ENCODE measurements around the gene N4BP2L2.

Gene N4BP2L2

GRCh38 chr13:32528358-32528757 lies 10.2 kb downstream of the N4BP2L2 start:
- DNase-seq, result no peak

DNA sequence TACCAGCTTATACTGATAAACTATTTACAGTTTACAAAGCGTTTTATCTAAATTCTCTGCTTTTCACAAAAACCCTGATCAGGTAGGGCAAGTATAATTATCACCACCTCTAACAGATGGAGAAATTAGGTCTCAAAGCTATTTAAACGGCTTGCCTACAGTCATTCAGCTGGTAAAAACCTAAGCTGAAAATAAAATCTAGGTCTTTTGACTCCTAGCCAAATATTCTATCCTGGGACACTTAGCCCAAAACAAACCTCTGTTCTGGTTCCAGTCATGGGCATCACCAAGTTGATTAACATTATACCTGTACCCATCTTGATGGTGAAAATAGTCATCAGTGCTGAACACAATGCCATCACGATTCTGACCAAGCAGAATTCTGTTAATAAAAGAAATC lies 11.4 kb downstream of the N4BP2L2 start:
- no peak for DNase-seq

DNA sequence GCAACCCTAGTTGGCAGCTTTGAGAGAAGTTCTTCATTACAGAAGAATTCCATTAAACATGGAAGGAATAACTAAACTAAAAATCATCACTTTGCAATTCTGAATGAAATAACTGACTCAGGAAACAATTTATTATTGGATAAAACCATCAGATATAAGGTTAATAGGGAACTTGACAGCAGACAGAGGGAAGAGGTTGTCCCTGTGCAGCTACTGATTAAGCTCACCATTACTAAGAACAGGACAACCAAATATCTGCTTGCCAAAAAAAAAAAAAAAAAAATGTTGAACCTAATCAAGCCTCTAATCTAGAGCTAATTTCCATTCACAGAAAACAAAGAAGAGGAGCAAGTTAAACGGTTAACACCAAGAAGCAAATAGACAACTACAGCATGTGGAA lies 12.8 kb downstream of the N4BP2L2 start:
- no peak for DNase-seq

DNA sequence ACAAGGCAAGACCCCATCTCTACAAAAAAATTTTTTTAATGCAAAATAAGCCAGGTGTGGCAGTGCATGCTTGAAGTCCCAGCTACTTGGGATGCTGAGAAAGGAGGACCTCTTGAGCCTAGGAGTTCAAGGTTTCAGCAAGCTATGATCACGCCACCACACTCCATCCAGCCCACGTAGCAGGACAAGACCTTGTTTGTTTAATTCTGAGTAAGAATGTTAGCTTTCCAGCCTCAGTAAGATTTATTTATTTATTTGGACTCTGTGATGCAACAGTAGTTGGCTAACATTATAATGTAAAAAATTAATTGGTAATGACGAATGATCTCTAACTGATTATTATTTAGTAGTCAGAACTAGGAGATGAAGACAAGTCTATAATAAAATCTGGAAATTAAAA lies 23.3 kb downstream of the N4BP2L2 start:
- DNase-seq, result no peak

GRCh38 chr13:32511482-32511881 lies 27.1 kb downstream of the N4BP2L2 start:
- DNase-seq, result no peak

DNA sequence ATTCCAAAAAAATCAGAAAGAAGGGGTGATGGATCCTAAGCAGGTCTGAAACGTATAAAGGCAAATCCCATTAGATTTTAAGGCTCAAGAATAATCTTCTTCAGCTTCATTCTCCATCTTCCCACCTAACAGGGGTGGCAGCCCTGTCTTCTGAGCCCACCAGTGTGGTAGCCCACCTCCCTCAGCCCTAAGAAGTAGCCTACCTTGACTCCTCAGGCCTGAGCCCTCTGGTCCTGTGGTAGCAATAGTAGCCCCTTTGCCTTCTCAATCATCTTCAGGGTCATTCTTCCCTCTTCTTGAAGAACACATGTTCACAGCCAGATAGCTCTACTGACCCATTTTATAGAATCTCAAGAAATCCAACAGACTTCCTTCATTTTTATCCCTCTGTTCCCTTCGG lies 33.7 kb downstream of the N4BP2L2 start:
- no peak for DNase-seq

- DNase-seq, result no peak
Measured at GRCh38 chr13:32504263-32504662, 34.3 kb downstream of the N4BP2L2 start.

- no peak for DNase-seq
Measured at GRCh38 chr13:32503727-32504126, 34.9 kb downstream of the N4BP2L2 start.

GRCh38 chr13:32501064-32501463 lies 37.5 kb downstream of the N4BP2L2 start:
- no peak for DNase-seq

DNA sequence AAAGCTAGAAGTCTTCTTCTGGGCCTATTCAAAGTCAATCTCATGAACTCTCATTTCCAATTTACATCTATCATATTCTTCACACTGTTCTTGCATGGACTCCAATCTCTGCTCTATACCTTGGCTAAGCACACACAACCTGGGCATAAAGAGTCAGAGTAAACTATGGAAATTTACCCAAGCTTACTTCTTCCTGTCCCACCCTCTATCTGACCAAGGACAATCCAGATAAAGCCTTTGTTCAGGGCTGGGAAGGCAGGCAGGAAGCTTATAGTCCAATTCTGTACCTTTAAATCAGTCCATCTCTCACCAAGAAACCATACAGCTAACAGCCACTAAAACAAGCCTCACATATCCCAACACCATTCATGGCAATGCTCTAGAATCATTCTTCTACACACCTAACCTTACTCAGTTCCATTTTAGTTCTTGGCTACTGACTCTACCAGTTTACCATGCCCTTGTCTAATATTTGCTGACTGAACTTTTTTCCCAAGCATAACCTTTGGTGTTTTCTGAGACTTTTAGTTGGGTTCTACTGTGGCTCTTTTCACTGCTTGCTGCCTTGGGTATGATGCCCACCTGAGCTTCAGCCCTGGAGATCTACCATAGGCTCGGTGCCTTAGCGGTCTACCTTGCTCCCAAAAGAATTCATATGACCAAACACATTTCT lies 38.9 kb downstream of the N4BP2L2 start:
- DNase-seq, result no peak

DNA sequence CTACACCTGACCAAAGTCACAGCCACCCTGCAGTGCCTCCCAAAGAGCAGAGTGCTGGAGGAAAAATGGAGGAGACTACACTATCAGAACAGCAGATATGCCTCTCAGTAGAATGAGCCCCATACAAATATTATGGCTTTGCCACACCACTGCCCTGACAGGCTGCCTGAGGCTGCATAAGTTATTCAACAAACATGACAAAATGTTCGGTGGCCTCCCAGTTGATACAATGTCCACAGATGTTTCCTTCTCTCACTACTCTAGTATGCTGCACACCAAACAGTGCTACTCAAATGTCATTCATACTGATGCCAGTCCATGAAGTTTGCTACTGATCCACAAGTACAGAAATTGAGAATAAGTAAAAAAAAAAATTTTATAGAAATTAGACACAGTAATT lies 41.0 kb downstream of the N4BP2L2 start:
- DNase-seq, result no peak

- peak; percentile 37 for DNase-seq
Measured at GRCh38 chr13:32496599-32497160, 41.9 kb downstream of the N4BP2L2 start.

DNA sequence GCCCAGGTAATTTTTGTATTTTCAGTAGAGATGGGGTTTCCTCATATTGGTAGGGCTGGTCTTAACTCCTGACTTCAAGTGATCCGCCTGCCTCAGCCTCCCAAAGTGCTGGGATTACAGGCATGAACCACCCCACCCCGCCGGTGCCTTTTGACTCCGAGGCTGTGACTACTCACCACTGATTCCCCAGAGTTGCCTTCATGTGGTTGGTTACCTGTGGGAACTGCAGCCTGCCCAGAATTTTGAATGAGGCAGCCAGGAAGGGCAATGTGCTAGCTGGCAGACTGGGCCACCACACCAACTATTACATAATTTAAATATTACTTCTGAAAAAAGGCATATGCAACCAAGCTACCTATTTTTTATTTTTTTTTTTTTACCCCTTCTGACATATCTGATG lies 42.8 kb downstream of the N4BP2L2 start:
- DNase-seq, result no peak

- DNase-seq, result no peak
Measured at GRCh38 chr13:32495429-32495828, 43.2 kb downstream of the N4BP2L2 start.

GRCh38 chr13:32491028-32491427 lies 47.6 kb downstream of the N4BP2L2 start:
- DNase-seq, result no peak

DNA sequence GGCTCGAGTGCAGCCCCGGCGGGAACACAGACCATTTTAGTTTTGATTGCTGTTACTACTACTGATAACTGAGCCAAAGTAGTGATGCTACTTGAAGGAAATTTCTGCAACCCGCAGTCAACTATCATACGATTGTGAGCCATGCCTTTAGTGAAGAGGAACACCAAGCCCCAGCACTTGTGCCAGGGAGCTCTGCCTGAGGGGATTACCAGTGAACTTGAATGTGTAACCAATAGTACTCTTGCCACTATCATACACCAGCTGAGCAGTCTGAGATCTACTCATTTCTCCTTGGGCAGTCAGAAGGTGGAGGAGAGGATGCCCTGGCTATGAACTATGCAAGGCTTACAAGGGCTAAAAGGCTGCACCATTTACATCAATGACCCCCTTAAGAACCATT lies 61.7 kb downstream of the N4BP2L2 start:
- no peak for DNase-seq

- DNase-seq, result no peak
Measured at GRCh38 chr13:32476021-32476731, 62.4 kb downstream of the N4BP2L2 start.

DNA sequence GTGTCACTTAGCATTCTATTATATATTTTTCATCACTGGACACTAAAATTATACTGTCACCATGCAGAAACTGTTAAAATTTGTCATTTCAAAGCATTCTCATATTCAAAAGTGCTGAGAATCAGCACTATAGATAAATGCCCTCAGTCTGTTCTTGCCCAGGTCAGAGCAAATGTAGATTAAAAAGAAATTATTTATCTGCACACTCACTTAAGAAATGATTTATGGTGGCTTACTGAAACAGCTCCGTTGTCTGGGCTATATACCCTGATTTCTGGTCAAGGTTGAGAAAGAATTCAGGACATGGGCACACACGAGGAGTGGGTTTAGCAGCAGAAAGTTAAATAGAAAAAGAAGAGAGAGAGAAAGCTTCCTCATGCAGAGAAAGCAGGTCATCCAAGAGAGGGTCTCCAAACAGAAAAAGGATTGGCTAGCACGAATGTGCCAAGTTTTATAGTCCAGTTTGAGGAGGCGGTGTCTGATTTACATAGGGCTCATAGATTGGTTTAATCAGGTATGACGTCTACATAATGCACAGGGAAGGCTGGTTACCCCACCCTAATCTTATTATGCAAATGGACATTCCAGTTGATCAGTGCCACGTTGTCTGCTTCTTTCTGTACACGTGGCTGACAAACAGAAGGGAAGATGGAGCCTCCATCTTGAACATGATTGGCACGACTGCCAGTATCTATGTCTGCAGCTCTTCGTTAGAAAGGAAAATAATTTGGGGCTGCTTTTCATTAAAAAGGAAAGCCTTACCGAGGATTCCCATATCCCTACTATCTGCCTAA lies 63.4 kb downstream of the N4BP2L2 start:
- peak; percentile 91 for DNase-seq

DNA sequence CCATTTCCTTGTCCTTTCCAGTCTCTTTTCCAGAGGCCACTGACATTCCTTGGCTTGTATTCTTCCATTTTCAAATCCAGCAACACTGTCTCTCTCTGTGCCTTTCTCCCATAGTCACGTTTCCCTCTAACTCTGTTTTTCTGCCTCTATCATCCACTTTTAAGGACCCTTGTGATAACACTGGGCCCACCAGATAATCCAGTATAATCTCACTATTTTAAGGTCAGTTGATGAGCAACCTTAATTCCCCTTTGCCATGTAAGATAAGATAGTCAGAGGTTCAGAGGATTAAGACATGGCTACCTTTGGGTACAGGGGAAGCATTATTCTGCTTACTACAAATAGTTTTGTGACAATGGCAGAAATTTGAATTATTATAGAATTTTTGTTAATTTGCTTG lies 64.9 kb downstream of the N4BP2L2 start:
- no peak for DNase-seq

DNA sequence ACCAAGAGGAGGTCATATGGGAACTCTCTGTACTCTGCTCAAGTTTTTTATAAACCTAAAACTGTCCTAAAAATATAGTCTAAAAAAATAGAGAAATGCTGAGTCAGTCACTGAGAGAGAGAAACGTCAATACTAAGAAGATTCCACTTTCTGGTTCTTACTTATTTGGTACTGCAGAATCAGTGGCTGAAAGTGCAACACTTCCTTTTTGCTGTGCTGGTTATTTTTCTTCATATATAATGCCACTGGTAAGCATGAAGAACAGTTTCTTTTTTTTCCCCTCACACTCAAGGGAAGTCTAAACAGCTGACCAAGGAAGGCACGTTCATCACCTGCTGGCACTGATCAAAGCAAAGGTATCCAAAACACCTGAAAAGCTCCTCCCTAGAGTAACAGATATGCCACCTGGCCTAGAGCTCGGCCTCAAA lies 66.4 kb downstream of the N4BP2L2 start:
- DNase-seq, result peak; percentile 31

DNA sequence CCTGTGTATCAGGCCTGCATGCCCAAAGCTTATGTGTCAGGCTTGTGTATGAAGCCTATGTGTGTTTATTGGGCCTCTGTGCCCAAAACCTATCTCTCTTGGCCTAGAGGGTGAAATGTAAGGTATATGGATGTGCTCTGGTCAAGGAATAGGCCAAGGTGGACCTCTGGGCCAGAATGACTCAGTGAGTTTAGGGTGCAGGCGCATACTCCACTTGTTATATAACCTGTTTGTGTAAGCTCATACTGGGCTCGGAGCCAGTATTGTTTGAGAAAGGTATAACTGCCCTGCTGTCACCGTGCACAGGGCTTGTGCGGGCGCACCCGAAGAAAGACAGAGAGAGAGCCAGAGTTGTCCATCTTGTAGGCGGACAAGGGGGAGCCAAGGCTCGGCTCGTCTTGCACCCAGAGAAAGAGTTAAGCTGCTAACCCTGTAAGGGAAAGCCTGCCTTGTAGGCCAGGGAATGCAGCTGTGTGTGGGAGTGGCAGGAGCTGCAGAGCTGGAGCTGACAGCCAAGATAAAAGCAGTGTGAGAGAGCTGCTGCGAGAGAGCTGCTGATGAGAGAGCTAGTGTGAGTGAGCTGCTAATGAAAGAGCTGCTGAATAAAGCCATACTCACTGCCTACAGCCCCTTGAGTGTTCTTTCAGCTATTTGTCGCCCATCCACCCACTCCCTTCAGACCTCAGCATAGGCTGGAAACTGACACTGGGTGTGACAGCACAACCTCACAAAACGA lies 67.2 kb downstream of the N4BP2L2 start:
- peak; percentile 50 for DNase-seq

GRCh38 chr13:32468502-32469142 lies 70.0 kb downstream of the N4BP2L2 start:
- peak; percentile 16 for DNase-seq
